GM12874 (cell line): ENCODE results near the gene ACACB.

Experiments
- CTCF ChIP-seq: IDR thresholded peaks from 2 replicates; pipeline ENCODE4 v1.5.1; 2011; ENCODE audit warnings: low read depth, mild to moderate bottlenecking, control low read depth, low read length, moderate library complexity; ENCODE audit not compliant: insufficient read depth

The ACACB gene

GRCh38 chr12:109193896-109194295, 77.5 kb downstream of the ACACB start:
- TF ChIP-seq CTCF: no peak

GRCh38 chr12:109196332-109196731, 79.9 kb downstream of the ACACB start:
- TF ChIP-seq CTCF: no peak

- TF ChIP-seq CTCF: no peak
Measured at GRCh38 chr12:109197327-109197726, 80.9 kb downstream of the ACACB start.

- TF ChIP-seq CTCF: no peak
Measured at GRCh38 chr12:109199324-109199723, 82.9 kb downstream of the ACACB start.

GRCh38 chr12:109200825-109201495, 84.6 kb downstream of the ACACB start:
- TF ChIP-seq CTCF: no peak

GRCh38 chr12:109201496-109201885, 85.1 kb downstream of the ACACB start:
- TF ChIP-seq CTCF: no peak

GRCh38 chr12:109202770-109203169, 86.4 kb downstream of the ACACB start:
- TF ChIP-seq CTCF: no peak
